HepG2 (cell line): Measurements from ENCODE around the gene UQCC5. TPM values are rescaled to one million over a fixed set of nuclear protein-coding genes. Genes with fewer than 3 reads are reported as not detected.

Source experiments
- AGO2 ChIP-seq: fragments of 200-400 bp; formaldehyde crosslinking; optimal IDR thresholded peaks from 2 replicates; pipeline ENCODE3; 2017; ENCODE audit warnings: mild to moderate bottlenecking, low read depth, low read length, moderate library complexity
- ATF1 ChIP-seq: IDR thresholded peaks from 2 replicates; pipeline ENCODE4 v1.6.1; 2016; ENCODE audit warnings: mild to moderate bottlenecking, control low read depth
- HCFC1 ChIP-seq: fragments of 150-350 bp; IDR thresholded peaks from 2 replicates; pipeline ENCODE4 v1.6.1; 2014; ENCODE audit warnings: low read depth, low read length
- HES4 ChIP-seq: sonication (generic); formaldehyde crosslinking; IDR thresholded peaks from 2 replicates; pipeline ENCODE4 v1.9.0; 2021; ENCODE audit warnings: mild to moderate bottlenecking, missing genetic modification reagents, borderline replicate concordance
- HOXA9 ChIP-seq: sonication (generic); formaldehyde crosslinking; IDR thresholded peaks from 2 replicates; pipeline ENCODE4 v1.8.1; 2022; ENCODE audit warnings: missing genetic modification reagents, mild to moderate bottlenecking, moderate library complexity, borderline replicate concordance
- JUNB ChIP-seq: sonication (generic); formaldehyde crosslinking; IDR thresholded peaks from 2 replicates; pipeline ENCODE4 v1.8.0; 2022; ENCODE audit warnings: missing genetic modification reagents, mild to moderate bottlenecking, borderline replicate concordance
- JUND ChIP-seq: sonication (generic); formaldehyde crosslinking; IDR thresholded peaks from 2 replicates; pipeline ENCODE4 v1.8.0; 2022; ENCODE audit warnings: mild to moderate bottlenecking, missing genetic modification reagents
- PITX1 ChIP-seq: sonication (generic); formaldehyde crosslinking; IDR thresholded peaks from 2 replicates; pipeline ENCODE4 v1.5.1; 2020; ENCODE audit warnings: mild to moderate bottlenecking, missing genetic modification reagents
- PTBP1 ChIP-seq: fragments of 200-400 bp; formaldehyde crosslinking; IDR thresholded peaks from 2 replicates; pipeline ENCODE4 v1.6.1; 2018; ENCODE audit warnings: low read length, low read depth; ENCODE audit not compliant: poor library complexity, severe bottlenecking
- RBM22 ChIP-seq: fragments of 200-400 bp; formaldehyde crosslinking; optimal IDR thresholded peaks from 2 replicates; pipeline ENCODE3; 2017; ENCODE audit warnings: mild to moderate bottlenecking, low read length, moderate library complexity
- SIX4 ChIP-seq: sonication (generic); formaldehyde crosslinking; IDR thresholded peaks from 2 replicates; pipeline ENCODE4 v1.4.0; 2020; ENCODE audit warnings: missing genetic modification reagents
- TBP ChIP-seq: sonication (generic); formaldehyde crosslinking; IDR thresholded peaks from 2 replicates; pipeline ENCODE4 v1.5.0; 2020; ENCODE audit warnings: missing genetic modification reagents
- ZFX ChIP-seq: sonication (generic); formaldehyde crosslinking; IDR thresholded peaks from 2 replicates; pipeline ENCODE4 v1.4.0; 2020; ENCODE audit warnings: mild to moderate bottlenecking, low read depth, missing genetic modification reagents, moderate library complexity
- ZNF10 ChIP-seq: sonication (generic); formaldehyde crosslinking; IDR thresholded peaks from 2 replicates; pipeline ENCODE4 v1.4.0; 2020; ENCODE audit warnings: mild to moderate bottlenecking, low read depth, missing genetic modification reagents, borderline replicate concordance
- ZNF570 ChIP-seq: sonication (generic); formaldehyde crosslinking; IDR thresholded peaks from 2 replicates; pipeline ENCODE4 v1.4.0; 2020; ENCODE audit warnings: mild to moderate bottlenecking, missing genetic modification reagents, borderline replicate concordance
- polyA plus RNA-seq, 8 experiments: library from polyadenylated mRNA; depleted of rRNA in 3 of 8; stranded (reverse) in 7 of 8; unstranded in 1 of 8; fragments of >200 nt; fragmentation: Illumina TruSeq in 4 of 8; extraction: Trizol in 4 of 8; gene quantifications; 2 replicates each; pipeline versions ENCODE4 v1.2.1 to v1.2.3, GENCODE V29; 2011 to 2016; ENCODE audit warnings: low read depth in 4 of 8, missing spikeins in 1 of 8, mixed read lengths in 1 of 8; ENCODE audit not compliant: insufficient read depth in 1 of 8
- total RNA-seq, 5 experiments: library from RNA; depleted of rRNA; stranded (reverse); fragments of >200 nt; fragmentation: Illumina TruSeq; extraction: Trizol; gene quantifications; 2 replicates each; pipeline ENCODE4 v1.2.3, GENCODE V29; 2016; ENCODE audit warnings: low read depth in 1 of 5
- TF ChIP-seq, protein P1 (sequence below): IDR thresholded peaks from 2 replicates; pipeline ENCODE4 v1.6.1; 2016
- TF ChIP-seq, protein P2 (sequence below): IDR thresholded peaks from 2 replicates; pipeline ENCODE4 v1.6.1; 2016
- TF ChIP-seq, protein P3 (sequence below): sonication (generic); formaldehyde crosslinking; IDR thresholded peaks from 2 replicates; pipeline ENCODE4 v1.4.0; 2020; ENCODE audit warnings: missing genetic modification reagents
- TF ChIP-seq, protein P4 (sequence below): sonication (generic); formaldehyde crosslinking; IDR thresholded peaks from 2 replicates; pipeline ENCODE4 v1.5.1; 2020; ENCODE audit warnings: mild to moderate bottlenecking, moderate library complexity, missing genetic modification reagents

UQCC5 gene
- total and polyA plus RNA-seq, 2 of the 13 experiments (the other 11 are each of a cell fraction or from before 2014, with no cell fraction given) = 15.4 to 29.5 TPM

DNA sequence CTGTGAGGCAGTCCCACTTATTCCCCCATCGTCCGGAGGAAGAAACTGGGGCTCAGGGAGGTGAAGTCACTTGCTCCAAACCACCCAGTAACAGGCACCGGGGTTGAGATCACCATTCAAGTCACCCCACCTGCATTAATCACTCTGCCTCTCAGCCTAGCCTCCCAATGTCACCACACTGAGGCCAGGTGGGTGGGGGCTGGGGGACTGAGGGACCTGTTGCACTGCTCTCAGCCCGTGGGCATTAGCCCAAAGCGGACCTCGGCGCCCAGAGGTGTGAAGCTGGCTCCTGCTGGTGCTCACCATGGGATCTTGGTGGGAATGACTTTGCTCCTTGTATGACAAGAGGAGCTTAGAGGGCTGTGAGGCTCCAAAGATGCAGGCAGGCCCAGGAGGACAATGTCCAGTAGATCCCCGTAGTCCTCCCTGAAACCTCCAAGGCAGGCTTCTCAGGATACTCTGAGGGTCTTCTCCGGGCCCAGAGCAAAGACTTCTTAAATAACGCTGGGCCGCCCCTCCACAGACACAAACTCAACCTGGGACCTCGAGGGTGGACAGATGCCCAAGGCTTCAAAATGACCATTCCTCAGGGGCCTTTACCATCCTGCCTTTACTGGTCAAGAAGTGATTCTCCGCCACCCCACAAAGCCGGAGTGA, 4.4 kb upstream of the UQCC5 start (continued):
- TF ChIP-seq, protein P1, sequence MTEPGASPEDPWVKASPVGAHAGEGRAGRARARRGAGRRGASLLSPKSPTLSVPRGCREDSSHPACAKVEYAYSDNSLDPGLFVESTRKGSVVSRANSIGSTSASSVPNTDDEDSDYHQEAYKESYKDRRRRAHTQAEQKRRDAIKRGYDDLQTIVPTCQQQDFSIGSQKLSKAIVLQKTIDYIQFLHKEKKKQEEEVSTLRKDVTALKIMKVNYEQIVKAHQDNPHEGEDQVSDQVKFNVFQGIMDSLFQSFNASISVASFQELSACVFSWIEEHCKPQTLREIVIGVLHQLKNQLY (CRISPR knock-in tag) = no peak
- TF ChIP-seq SIX4 (CRISPR knock-in tag) (no peak), AGO2 (no peak), ZFX (CRISPR knock-in tag) (no peak), PITX1 (CRISPR knock-in tag) (no peak; the same call in 1 of the 2 replicates), HCFC1 (no peak), HES4 (CRISPR knock-in tag) (no peak), ATF1 (CRISPR knock-in tag) (no peak), JUNB (CRISPR knock-in tag) (no peak), PTBP1 (no peak), TBP (no peak), HOXA9 (CRISPR knock-in tag) (no peak), RBM22 (peak; percentile 29), ZNF570 (no peak), JUND (CRISPR knock-in tag) (0 out of 2 replicates have a peak, but pooled peaks have one; percentile 15), ZNF10 (CRISPR knock-in tag) (no peak)
- TF ChIP-seq, protein P2, sequence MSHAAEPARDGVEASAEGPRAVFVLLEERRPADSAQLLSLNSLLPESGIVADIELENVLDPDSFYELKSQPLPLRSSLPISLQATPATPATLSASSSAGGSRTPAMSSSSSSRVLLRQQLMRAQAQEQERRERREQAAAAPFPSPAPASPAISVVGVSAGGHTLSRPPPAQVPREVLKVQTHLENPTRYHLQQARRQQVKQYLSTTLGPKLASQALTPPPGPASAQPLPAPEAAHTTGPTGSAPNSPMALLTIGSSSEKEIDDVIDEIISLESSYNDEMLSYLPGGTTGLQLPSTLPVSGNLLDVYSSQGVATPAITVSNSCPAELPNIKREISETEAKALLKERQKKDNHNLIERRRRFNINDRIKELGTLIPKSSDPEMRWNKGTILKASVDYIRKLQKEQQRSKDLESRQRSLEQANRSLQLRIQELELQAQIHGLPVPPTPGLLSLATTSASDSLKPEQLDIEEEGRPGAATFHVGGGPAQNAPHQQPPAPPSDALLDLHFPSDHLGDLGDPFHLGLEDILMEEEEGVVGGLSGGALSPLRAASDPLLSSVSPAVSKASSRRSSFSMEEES (CRISPR knock-in tag) = no peak
- TF ChIP-seq, protein P3, sequence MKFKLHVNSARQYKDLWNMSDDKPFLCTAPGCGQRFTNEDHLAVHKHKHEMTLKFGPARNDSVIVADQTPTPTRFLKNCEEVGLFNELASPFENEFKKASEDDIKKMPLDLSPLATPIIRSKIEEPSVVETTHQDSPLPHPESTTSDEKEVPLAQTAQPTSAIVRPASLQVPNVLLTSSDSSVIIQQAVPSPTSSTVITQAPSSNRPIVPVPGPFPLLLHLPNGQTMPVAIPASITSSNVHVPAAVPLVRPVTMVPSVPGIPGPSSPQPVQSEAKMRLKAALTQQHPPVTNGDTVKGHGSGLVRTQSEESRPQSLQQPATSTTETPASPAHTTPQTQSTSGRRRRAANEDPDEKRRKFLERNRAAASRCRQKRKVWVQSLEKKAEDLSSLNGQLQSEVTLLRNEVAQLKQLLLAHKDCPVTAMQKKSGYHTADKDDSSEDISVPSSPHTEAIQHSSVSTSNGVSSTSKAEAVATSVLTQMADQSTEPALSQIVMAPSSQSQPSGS (CRISPR knock-in tag) = no peak
- TF ChIP-seq, protein P4, sequence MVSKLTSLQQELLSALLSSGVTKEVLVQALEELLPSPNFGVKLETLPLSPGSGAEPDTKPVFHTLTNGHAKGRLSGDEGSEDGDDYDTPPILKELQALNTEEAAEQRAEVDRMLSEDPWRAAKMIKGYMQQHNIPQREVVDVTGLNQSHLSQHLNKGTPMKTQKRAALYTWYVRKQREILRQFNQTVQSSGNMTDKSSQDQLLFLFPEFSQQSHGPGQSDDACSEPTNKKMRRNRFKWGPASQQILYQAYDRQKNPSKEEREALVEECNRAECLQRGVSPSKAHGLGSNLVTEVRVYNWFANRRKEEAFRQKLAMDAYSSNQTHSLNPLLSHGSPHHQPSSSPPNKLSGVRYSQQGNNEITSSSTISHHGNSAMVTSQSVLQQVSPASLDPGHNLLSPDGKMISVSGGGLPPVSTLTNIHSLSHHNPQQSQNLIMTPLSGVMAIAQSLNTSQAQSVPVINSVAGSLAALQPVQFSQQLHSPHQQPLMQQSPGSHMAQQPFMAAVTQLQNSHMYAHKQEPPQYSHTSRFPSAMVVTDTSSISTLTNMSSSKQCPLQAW = no peak
